Measurements from ENCODE around the gene MACROD2.

Gene MACROD2

DNA sequence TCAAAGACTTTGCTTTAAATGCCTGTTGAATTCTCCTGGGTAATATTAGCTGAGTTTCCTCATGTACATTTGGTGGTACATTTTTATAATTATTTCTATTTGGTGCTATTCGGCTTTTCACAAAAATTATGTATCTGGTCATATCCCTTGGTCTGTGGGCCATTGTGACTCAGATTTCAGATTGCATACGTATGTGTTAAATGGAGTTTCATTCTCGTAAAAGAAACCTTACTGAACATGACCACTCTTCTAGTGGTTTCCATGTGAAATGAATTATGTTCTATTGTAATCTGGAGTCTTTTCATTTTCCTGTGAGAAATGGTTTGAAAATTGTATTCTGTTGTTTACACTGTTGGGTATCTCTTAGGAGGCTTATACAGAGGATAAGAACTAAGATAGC is 728.3 kb downstream of the MACROD2 start:
- no peak for DNase-seq

DNA sequence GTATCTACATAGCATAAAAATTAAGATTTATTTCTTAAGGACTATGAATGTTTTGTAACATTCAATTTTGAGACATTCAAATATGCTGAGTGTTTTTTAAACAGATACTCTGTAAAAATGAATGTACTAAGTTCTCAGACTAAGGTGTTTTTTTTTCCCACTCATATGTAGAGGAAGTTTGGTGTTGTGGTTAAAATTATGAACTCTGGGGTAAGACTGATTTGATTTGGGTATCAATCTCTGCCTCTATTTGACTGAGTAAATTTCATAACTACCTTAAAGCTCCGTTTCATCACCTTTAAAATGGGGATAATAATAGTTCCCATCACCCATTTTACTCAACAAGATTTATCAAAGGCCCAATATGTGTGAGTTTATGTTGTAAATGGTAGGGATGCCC is 728.7 kb downstream of the MACROD2 start:
- no peak for DNase-seq

DNA sequence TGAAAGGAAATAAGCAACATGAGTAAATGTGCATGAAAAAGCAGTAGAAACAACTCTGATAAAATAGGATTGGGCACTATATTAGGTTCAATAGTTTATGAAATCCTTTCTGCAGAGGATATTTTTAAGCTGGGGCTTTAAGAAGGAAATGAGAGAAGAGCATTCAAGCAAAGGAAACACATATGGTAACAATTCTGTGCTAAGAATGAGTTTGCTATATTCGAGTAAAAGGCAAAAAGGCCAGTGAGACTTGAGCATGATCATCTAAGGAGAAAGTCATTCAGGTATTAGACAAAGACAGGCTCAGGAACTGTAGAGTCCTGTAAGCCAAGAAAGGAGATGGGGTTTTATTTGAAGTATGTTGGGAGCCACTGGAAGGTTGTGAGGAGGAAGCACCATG is 729.2 kb downstream of the MACROD2 start:
- DNase-seq = no peak

DNA sequence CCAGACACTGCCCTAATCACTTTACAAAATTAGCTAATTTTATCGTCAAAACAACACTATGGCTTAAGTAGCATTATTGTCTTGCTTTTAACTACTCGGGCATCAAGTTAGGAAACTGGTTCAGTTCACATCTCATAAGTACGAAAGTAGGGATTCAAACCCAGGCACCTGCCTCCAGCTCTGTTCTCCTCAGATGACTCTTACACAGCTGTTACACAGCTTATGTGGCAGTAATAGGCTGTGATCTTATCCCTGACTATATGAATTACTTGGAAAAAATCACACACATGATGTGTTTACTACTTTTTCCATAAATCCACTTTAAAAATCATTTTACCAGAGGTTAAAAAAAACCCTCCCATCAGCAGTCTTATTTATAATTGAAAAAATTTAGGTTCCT is 731.3 kb downstream of the MACROD2 start:
- no peak for DNase-seq

DNA sequence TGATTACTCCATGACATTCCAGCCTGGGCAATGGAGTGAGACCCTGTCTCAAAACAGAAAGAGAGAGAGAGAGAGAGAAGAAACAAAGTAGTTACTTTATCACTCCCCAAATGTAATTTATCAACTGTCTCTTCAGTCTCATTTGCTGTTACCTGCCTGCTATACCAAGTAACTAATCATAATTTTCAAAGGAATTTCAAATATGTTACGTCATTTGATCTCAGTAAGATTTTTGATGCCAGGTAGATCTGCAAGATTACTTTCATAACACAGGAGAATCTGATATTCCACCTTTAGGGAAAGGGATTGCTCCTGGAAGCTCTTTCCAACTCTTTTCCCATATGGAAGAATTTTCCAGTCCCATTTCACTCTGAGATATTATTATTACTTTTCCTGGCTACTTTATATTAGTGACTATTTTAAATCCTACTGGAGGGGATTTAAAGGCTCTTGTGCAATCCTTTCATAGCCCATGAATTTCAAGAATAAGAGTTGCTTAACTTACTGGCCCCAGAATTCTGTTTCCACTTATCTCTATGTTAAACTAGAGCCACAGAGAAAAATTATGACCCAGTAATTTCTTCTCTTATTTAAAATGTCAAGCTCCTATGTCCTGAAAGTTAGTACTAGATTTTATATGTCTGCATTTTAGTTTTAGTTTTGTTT is 732.3 kb downstream of the MACROD2 start:
- DNase-seq = no peak

DNA sequence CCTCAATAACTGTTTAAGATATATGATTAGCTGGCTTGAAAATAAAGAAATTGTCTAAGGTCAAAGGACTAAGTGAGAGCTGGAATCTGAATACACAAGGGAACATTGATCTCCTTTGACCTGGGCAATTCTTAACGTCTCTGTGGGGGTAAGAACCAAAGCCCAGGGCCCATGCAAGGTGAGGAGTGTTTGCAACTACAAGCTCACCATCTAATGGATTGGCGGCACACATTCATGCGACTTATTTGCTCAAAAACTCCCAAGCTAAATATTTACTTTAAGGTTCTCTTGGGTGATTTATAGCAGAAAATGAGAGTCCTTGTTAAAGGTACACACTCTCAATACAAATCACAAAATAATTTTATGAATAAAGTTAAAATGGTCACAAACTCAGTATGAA is 734.1 kb downstream of the MACROD2 start:
- DNase-seq = no peak

DNA sequence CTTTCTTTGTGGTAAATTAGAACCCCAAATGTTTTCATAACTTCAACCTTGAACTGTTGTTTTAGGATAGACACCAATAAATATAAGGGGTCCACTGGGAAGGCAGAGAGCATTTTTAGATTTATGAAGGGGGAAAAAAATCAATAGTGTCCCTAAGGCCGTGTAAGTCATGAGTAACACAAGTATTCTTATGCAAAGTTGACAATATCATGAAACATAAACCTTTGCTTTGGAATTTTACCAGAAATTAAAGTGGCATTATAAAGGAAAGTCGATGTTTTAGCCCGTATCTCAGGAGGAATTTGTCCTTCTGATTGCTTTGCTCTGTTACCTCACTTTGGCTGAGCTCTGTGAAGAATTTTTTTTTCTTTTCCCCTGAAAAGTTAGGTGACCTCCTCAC is 737.0 kb downstream of the MACROD2 start:
- DNase-seq = no peak

DNA sequence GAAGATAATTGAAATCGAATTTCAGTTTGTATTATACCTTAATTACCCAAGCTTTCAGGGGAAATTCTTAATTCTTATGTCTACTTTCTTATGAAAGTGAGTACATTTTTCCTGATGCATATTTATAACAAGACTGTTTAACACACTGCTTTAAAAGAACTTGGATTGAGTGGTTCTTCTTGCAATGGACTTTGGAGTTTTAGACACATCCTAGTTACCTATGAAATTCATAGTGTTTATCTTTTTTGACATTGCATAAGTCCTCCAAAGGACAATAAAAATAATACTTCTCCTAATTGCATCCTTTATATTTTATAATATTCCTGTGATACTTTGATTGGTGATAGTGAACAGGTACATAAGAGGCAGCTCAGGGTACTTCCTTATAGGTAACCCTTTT is 737.7 kb downstream of the MACROD2 start:
- DNase-seq = no peak

DNA sequence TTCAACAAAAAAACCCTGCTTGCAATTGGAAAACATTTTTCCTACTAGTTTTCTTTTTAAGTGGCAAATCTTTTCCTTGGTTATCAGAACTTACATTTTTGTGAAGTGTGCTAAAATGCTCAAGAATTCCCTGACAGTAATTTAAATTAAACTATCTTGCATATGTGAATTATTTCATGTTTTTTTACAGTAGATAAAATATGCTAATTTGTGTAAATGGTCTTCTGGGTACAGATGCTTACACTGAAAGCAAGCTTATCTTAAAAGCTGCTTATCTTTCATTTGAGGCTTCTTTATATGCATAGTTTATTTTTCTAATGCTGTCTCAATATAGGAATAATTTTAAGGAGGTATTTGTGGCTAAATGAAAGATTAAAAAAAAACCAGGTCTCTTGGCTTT is 745.1 kb downstream of the MACROD2 start:
- DNase-seq = no peak

DNA sequence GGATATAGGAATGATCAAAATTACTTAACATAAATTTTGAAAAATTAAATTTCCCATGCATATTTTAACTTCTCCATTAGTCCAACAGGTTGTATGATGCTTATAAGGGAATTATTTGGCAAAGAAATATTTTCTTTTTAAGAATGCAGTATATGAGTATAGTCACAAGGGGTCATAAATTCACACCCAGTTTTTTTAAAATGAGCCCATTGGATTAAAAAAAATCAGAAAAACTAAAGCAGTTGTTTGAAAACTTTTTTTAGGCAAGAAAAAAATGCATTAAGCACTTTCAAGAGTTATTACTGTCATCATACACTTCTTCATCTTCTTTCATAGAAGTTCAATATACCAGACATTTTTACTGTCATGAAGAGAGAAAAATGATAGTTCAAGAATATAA is 746.3 kb downstream of the MACROD2 start:
- no peak for DNase-seq

DNA sequence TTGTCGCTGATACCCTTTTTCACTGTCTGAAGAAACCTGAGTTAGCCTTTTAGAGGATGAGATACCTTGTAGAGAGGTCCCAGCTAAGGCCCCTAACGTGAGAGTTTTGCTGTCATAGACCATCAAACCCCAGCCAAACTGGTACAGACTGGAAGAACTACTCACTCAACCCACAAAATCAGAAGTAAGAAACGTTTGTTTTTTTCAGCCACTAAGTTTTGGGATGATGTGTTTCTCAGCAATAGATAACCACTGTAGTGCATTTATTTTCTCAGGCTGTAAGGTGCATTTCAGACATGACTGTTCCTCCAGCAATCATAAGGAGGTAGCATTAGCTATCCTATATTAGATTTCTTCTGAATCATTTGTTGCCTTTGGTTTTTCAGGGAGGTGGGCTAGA is 749.4 kb downstream of the MACROD2 start:
- no peak for DNase-seq

DNA sequence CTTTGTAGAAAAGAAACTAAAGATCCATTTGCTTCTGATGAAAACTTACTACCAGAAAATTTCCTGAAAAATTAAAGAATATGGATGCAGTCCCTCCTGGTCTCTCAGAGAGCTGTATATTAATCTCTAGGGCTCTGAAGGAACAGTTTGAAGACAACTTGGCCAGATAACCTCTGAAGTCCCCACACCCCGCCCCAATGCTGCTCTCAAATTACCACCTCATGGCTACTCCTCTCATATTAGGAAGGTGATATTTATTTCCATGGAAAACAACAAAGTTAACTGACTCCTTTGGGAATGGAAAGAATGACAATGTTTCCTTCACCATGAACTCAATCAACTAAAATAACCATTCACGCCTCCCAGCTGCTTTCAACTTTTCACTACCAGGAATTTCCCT is 750.5 kb downstream of the MACROD2 start:
- no peak for DNase-seq

DNA sequence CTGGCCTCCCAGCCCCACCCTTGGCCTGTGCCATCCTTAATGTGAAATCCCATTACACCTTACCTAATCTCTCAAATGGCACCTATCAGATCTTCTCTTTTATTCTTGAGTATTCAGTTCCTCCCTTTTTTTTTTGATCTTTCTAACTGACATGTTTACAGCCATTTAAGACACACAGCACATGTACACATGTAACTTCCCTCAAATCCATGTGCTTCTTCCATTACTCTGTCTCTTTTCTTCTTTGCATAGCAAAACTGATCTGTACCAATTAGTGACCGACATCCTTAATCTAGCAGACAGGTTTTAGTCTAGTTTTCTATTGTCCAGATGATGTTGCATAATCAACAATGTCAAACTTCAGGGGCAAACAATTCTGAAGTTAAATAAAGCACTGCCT is 755.9 kb downstream of the MACROD2 start:
- DNase-seq = no peak

DNA sequence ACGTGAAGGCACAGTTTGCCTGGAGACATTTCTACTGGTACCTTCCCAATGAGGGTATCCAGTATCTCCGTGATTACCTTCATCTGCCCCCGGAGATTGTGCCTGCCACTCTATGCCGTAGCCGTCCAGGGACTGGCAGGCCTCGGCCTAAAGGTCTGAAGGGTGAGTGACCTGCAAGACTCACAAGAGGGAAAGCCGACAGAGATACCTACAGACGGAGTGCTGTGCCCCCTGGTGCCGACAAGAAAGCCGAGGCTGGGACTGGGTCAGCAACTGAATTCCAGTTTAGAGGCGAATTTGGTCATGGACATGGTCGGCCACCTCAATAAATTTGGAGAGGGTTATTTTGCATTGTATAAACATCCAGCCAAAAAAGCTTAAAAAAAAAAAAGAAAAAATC is 762.4 kb downstream of the MACROD2 start:
- DNase-seq = no peak

DNA sequence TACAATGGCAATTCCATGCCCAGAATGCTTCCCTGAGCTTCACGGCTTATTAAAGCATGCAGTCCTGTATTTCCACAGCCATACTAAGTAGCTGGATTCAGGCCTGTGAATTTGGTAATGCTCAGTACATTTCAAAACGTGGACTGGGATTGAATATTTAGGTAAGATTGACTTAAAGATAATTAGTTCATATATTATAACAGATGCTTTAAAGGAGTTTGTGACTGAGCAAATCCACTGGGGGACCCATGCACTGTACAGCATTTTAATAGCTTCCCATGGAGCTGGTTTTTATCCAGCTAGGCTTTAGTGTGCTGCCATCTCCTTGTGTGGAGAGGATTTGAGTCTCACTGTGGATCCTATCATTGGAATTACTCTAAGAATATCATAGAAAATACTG is 763.0 kb downstream of the MACROD2 start:
- no peak for DNase-seq

DNA sequence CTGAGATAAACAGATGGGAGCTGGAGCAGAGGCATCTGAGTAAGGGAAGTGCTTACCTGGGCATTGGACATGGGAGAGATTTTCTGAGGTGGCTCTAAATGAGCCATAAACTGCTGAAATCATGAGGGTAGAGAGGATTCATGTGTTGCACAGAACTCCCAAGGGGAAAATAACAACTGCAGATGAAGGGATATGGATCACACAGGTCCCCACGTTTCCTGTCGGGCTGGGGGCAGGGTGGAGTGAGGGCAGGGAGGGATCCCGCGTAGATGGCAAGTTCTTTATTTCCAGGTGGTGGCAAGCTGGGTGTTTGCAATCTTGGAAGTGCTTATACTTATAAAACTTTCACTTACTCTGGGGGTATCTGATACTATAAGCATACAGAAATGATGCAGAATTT is 764.7 kb downstream of the MACROD2 start:
- DNase-seq = no peak

DNA sequence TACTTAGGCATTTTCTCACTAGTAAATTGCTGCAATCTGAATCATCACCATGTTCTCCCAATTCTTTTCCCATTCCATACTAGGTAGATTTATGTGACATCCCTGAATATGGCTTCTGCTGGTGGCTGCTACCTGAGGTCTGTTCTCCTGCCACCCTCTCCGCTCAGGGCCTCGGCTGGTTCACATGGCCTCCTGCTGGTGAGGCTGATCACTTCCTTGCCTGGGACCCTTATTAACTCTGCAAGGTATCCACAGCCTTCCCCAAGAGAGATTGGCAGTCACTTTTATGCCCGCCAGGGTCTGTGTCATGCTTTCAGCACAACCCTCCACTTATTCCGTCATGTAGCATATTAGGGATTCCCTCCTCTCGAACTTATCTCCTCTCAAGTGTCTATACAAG is 766.6 kb downstream of the MACROD2 start:
- no peak for DNase-seq

DNA sequence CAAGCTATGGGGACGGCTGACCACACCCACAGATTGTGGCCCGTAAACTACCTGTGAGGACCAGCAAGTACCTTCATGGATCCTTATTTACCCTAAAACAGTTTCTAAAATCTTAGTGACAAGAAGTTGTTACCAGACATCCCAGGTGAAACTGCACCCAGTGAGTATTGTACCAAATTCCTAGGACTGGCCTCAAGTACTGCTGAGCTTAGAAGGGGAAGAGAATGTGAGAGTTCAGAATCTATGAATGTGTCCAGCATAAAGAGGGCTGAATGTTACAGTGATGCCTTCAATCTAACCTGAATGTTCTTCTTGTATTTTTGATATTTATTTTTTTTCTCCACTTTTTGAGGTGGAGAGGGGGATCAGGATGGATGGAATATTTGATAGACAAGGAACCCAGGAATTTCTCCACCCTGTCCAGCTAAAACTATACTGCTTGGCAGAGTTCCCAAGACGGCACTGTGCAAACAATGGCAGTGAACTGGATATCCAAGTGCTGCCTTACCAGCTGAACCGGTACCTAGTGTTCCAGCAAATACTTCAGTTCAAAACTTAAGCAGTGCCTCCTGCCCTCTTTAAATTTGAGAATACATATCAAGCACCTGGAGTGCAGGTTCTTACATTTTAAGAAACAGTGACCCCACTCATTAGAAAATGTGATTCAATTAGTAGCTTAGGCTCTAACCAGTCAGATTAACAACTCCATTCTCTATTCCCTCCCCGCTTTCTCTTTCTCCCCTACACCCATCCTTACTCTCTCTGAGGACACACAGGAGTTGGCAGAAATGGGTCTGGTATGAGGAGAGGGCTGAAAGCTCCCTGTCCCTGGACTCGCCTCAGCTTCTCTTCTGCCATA is 769.4 kb downstream of the MACROD2 start:
- no peak for DNase-seq

DNA sequence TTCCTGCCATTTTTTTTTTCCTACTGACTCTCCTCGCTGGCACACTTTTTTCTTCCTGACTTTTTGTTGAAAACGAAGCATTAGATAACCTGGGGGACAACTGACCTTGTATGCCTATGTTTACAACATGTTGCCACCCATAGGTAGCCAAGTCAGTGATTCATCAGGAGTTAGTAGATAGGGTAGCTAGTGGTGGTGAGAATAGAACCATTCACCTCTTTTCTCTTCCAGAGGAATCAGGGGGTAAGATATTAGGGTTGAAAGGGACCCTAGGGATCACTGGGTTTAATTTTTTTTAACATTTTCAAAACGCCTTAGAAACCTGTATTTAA is 770.0 kb downstream of the MACROD2 start:
- no peak for DNase-seq

DNA sequence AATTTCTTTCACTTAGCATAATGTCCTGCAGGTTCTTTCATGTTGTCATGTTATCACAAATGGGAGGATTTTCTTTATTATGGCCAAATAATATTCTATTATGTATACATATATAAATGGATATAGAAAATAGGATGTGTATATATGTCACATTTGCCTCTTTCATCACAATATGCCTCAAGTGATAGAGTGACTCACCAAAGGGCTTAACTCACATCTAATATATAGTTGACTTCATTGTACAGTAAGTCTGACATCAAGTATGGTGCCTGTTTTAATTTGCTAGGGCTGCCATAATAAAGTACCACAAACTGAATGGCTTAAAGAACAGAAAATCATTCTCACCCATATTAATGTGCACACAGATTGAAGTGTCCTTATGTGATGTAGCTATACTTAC is 778.2 kb downstream of the MACROD2 start:
- no peak for DNase-seq

DNA sequence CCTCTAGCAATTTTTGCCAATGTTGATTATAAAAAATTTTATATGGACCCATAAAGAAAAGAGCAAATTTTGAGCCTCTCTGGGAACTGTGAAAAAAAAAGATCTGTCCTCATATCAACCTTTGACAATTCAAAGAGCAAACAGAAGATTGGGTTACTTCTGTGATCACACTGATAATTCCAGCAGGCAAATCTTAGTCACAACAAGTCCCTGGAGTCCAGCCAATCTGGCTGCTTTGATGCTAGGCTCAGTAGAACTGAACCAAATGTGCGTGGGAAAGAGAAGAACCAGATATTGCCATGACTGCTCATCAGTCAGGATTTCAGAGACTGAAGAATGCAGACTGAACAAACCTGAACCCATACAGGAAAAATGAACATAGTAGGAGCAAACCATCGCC is 780.5 kb downstream of the MACROD2 start:
- no peak for DNase-seq

DNA sequence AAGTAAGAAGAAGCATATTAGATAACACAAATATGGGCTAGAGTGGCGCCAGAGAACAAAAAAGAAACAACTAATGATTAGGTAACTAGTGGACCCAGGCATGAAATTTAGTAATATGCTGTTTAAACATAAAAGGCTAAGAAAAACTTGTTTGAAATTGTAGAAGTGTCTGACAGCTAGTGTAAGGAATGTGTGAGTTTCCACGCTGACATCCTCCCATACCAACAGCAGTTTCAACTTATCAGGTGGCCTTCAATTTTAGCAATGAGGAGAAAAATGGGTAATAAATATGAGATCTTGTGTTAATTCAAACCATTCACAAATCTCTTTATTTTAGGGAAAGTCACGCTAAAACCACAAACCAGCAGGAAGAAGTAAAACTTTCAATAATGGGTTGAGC is 782.3 kb downstream of the MACROD2 start:
- no peak for DNase-seq

DNA sequence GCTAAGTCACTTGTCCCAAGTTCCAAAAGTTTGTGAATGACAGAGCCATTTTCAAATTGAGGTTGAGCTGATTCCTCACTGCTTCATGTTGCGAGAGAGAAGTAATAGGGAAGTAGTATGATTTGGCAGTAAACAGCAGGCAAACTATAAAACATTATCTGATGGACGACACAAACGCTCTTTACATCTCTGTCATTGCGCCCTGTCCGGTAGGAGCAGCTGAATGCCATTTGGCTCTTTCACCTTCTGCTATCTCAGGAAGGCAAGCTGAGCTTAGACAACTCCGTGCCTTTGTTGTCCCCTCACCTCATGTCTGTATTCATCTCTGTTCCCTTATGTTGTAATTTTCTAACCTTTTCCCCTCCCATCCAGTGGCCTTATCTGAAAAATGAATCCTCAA is 782.8 kb downstream of the MACROD2 start:
- no peak for DNase-seq

DNA sequence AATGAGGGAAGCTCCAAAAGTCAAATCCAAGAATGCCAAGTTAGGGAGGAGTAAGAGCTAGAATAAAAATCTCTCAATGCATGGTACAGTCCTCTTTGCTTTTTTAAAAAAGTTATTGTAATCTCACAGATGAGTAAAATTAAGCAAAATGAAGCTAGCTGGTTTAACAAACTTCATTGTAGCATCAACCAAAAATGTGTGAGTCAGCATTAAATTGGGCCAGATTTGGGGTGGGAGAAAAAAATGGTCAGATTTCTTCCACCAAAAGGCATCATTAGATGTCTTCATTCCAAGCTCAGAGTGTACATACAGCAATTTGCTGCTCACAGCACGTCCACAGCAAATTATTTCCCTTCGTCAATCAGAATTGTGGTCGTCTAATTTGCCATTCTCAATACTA is 783.6 kb downstream of the MACROD2 start:
- DNase-seq = no peak

DNA sequence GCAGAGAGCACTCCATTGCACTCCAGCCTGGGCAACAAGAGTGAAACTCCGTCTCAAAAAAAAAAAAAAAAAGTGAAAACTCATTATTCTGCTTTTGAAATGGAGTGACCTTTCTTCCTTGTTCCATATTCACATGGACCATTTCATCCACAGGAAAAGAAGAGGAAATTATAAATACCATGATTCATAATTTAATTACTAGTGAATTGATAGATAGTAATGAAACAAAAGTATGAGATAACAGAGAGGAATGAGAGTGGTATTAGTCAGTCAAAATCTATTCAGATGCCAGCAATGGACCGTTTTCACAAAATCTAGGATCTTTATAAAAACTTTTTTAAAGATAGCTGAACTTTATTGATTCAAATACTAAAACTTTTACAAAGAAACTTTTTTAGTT is 785.2 kb downstream of the MACROD2 start:
- no peak for DNase-seq
